HepG2 (cell line): Measurements from ENCODE around the gene TF. TPM values are rescaled to one million over a fixed set of nuclear protein-coding genes. Genes with fewer than 3 reads are reported as not detected.
A peak's percentile ranks its signal among the peaks of the same experiment; 100 is the strongest.

Experiments
- ARNT ChIP-seq: fragments of 450-650 bp; IDR thresholded peaks from 2 replicates; pipeline ENCODE4 v1.6.1; 2017
- ATAD3A ChIP-seq: sonication (generic); formaldehyde crosslinking; IDR thresholded peaks from 2 replicates; pipeline ENCODE4 v1.4.0; 2020; ENCODE audit warnings: missing genetic modification reagents
- CBFB ChIP-seq: sonication (generic); formaldehyde crosslinking; IDR thresholded peaks from 2 replicates; pipeline ENCODE4 v1.4.0; 2020; ENCODE audit warnings: missing genetic modification reagents
- CEBPG ChIP-seq: IDR thresholded peaks from 2 replicates; pipeline ENCODE4 v1.6.1; 2016
- CHD4 ChIP-seq: fragments of 200-600 bp; sonication (generic); IDR thresholded peaks from 2 replicates; pipeline ENCODE4 v1.7.0; 2017; ENCODE audit warnings: mild to moderate bottlenecking, low read length, borderline replicate concordance
- KDM5A ChIP-seq: fragments of 200-600 bp; sonication (generic); IDR thresholded peaks from 2 replicates; pipeline ENCODE4 v1.7.0; 2018; ENCODE audit warnings: antibody characterized with exemption, mild to moderate bottlenecking, low read length, borderline replicate concordance
- MZF1 ChIP-seq: sonication (generic); formaldehyde crosslinking; IDR thresholded peaks from 2 replicates; pipeline ENCODE4 v1.8.1; 2023; ENCODE audit warnings: mild to moderate bottlenecking, missing genetic modification reagents, borderline replicate concordance
- NCOA2 ChIP-seq: sonication (generic); formaldehyde crosslinking; IDR thresholded peaks from 2 replicates; pipeline ENCODE4 v1.8.0; 2022; ENCODE audit warnings: inconsistent platforms
- NCOA5 ChIP-seq: sonication (generic); formaldehyde crosslinking; IDR thresholded peaks from 2 replicates; pipeline ENCODE4 v1.4.0; 2020; ENCODE audit warnings: missing genetic modification reagents
- NFYB ChIP-seq: sonication (generic); formaldehyde crosslinking; IDR thresholded peaks from 2 replicates; pipeline ENCODE4 v1.4.0; 2020; ENCODE audit warnings: missing genetic modification reagents
- PAWR ChIP-seq: sonication (generic); formaldehyde crosslinking; IDR thresholded peaks from 2 replicates; pipeline ENCODE4 v1.4.0; 2020; ENCODE audit warnings: missing genetic modification reagents, mild to moderate bottlenecking, borderline replicate concordance
- REL ChIP-seq: sonication (generic); formaldehyde crosslinking; conservative IDR thresholded peaks from 2 replicates; pipeline ENCODE4 v1.8.0; 2022; ENCODE audit warnings: mild to moderate bottlenecking, missing genetic modification reagents, moderate library complexity
- SATB2 ChIP-seq: sonication (generic); formaldehyde crosslinking; IDR thresholded peaks from 2 replicates; pipeline ENCODE4 v1.5.0; 2020; ENCODE audit warnings: missing genetic modification reagents
- SIN3A ChIP-seq: IDR thresholded peaks from 2 replicates; pipeline ENCODE4 v1.6.1; 2011; ENCODE audit warnings: low read depth, mild to moderate bottlenecking, control low read depth, low read length, borderline replicate concordance
- ZBTB38 ChIP-seq: sonication (generic); formaldehyde crosslinking; IDR thresholded peaks from 2 replicates; pipeline ENCODE4 v1.5.1; 2020; ENCODE audit warnings: mild to moderate bottlenecking, missing genetic modification reagents
- ZNF484 ChIP-seq: sonication (generic); formaldehyde crosslinking; IDR thresholded peaks from 2 replicates; pipeline ENCODE4 v1.5.1; 2020; ENCODE audit warnings: mild to moderate bottlenecking, low read depth, missing genetic modification reagents, borderline replicate concordance
- ZNF792 ChIP-seq: IDR thresholded peaks from 2 replicates; pipeline ENCODE4 v1.6.1; 2016
- polyA plus RNA-seq, 8 experiments: library from polyadenylated mRNA; depleted of rRNA in 3 of 8; stranded (reverse) in 7 of 8; unstranded in 1 of 8; fragments of >200 nt; fragmentation: Illumina TruSeq in 4 of 8; extraction: Trizol in 4 of 8; gene quantifications; 2 replicates each; pipeline versions ENCODE4 v1.2.1 to v1.2.3, GENCODE V29; 2011 to 2016; ENCODE audit warnings: low read depth in 4 of 8, missing spikeins in 1 of 8, mixed read lengths in 1 of 8; ENCODE audit not compliant: insufficient read depth in 1 of 8
- total RNA-seq, 5 experiments: library from RNA; depleted of rRNA; stranded (reverse); fragments of >200 nt; fragmentation: Illumina TruSeq; extraction: Trizol; gene quantifications; 2 replicates each; pipeline ENCODE4 v1.2.3, GENCODE V29; 2016; ENCODE audit warnings: low read depth in 1 of 5
- TF ChIP-seq, protein P1 (sequence below): sonication (generic); formaldehyde crosslinking; IDR thresholded peaks from 2 replicates; pipeline ENCODE4 v1.4.0; 2020; ENCODE audit warnings: missing genetic modification reagents
- TF ChIP-seq, protein P2 (sequence below): sonication (generic); formaldehyde crosslinking; IDR thresholded peaks from 2 replicates; pipeline ENCODE4 v1.5.0; 2020; ENCODE audit warnings: mild to moderate bottlenecking, low read depth, missing genetic modification reagents, borderline replicate concordance
- TF ChIP-seq, protein P3 (sequence below): sonication (generic); formaldehyde crosslinking; IDR thresholded peaks from 2 replicates; pipeline ENCODE4 v1.5.0; 2020; ENCODE audit warnings: missing genetic modification reagents, mild to moderate bottlenecking, borderline replicate concordance
- TF ChIP-seq, protein P4 (sequence below): sonication (generic); formaldehyde crosslinking; IDR thresholded peaks from 2 replicates; pipeline ENCODE4 v1.5.1; 2020; ENCODE audit warnings: missing genetic modification reagents, mild to moderate bottlenecking, borderline replicate concordance

TF gene
- total and polyA plus RNA-seq, 2 of the 13 experiments (the other 11 are each of a cell fraction or from before 2014, with no cell fraction given), result 10,074 to 11,821 TPM

DNA sequence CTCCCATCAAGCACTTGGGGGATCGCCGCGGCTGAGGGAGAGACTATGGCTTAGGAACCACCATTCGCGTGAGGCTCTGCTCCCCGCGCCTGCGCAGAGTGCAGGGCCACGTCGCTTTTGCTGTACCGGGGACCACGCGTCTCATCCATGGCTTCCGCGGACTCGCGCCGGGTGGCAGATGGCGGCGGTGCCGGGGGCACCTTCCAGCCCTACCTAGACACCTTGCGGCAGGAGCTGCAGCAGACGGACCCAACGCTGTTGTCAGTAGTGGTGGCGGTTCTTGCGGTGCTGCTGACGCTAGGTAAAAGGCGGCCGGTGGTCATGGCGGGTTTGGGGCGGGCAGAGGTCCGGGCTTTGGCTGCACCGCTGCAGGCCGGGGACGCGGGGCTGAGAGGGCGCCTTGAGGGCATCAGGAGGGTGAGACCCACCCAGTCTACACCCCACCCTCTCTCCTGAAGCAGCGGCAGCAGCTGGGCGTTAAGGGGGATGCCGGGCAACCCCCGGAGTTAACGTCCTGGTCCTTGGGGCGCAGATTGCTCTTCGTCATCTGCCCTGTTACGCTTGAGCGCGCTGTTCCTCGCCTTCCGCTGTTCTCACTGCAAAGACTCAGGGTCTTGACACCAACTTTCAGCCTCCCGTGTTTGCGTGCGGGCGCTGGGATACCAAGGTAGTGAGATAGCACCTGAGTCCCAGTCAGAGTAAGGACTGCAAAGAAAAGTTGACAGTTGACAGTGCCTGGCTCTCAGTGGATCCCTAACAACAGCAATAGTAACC lies 59.7 kb downstream of the TF start, which contains the start of gene SRPRB (continued):
- TF ChIP-seq ZNF792, result no peak
- TF ChIP-seq, protein P1, sequence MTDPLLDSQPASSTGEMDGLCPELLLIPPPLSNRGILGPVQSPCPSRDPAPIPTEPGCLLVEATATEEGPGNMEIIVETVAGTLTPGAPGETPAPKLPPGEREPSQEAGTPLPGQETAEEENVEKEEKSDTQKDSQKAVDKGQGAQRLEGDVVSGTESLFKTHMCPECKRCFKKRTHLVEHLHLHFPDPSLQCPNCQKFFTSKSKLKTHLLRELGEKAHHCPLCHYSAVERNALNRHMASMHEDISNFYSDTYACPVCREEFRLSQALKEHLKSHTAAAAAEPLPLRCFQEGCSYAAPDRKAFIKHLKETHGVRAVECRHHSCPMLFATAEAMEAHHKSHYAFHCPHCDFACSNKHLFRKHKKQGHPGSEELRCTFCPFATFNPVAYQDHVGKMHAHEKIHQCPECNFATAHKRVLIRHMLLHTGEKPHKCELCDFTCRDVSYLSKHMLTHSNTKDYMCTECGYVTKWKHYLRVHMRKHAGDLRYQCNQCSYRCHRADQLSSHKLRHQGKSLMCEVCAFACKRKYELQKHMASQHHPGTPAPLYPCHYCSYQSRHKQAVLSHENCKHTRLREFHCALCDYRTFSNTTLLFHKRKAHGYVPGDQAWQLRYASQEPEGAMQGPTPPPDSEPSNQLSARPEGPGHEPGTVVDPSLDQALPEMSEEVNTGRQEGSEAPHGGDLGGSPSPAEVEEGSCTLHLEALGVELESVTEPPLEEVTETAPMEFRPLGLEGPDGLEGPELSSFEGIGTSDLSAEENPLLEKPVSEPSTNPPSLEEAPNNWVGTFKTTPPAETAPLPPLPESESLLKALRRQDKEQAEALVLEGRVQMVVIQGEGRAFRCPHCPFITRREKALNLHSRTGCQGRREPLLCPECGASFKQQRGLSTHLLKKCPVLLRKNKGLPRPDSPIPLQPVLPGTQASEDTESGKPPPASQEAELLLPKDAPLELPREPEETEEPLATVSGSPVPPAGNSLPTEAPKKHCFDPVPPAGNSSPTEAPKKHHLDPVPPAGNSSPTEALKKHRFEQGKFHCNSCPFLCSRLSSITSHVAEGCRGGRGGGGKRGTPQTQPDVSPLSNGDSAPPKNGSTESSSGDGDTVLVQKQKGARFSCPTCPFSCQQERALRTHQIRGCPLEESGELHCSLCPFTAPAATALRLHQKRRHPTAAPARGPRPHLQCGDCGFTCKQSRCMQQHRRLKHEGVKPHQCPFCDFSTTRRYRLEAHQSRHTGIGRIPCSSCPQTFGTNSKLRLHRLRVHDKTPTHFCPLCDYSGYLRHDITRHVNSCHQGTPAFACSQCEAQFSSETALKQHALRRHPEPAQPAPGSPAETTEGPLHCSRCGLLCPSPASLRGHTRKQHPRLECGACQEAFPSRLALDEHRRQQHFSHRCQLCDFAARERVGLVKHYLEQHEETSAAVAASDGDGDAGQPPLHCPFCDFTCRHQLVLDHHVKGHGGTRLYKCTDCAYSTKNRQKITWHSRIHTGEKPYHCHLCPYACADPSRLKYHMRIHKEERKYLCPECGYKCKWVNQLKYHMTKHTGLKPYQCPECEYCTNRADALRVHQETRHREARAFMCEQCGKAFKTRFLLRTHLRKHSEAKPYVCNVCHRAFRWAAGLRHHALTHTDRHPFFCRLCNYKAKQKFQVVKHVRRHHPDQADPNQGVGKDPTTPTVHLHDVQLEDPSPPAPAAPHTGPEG, result peak; percentile 53; the same call in 1 of the 2 replicates
- TF ChIP-seq, protein P2, sequence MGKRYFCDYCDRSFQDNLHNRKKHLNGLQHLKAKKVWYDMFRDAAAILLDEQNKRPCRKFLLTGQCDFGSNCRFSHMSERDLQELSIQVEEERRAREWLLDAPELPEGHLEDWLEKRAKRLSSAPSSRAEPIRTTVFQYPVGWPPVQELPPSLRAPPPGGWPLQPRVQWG (CRISPR knock-in tag), result no peak
- peak; percentile 60; the same call in 1 of the 2 replicates for TF ChIP-seq KDM5A
- TF ChIP-seq CEBPG (CRISPR knock-in tag), result no peak
- TF ChIP-seq, protein P3, sequence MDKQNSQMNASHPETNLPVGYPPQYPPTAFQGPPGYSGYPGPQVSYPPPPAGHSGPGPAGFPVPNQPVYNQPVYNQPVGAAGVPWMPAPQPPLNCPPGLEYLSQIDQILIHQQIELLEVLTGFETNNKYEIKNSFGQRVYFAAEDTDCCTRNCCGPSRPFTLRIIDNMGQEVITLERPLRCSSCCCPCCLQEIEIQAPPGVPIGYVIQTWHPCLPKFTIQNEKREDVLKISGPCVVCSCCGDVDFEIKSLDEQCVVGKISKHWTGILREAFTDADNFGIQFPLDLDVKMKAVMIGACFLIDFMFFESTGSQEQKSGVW (CRISPR knock-in tag), result no peak
- TF ChIP-seq PAWR (CRISPR knock-in tag), result no peak
- peak; percentile 80 for TF ChIP-seq NFYB (CRISPR knock-in tag)
- TF ChIP-seq, protein P4, sequence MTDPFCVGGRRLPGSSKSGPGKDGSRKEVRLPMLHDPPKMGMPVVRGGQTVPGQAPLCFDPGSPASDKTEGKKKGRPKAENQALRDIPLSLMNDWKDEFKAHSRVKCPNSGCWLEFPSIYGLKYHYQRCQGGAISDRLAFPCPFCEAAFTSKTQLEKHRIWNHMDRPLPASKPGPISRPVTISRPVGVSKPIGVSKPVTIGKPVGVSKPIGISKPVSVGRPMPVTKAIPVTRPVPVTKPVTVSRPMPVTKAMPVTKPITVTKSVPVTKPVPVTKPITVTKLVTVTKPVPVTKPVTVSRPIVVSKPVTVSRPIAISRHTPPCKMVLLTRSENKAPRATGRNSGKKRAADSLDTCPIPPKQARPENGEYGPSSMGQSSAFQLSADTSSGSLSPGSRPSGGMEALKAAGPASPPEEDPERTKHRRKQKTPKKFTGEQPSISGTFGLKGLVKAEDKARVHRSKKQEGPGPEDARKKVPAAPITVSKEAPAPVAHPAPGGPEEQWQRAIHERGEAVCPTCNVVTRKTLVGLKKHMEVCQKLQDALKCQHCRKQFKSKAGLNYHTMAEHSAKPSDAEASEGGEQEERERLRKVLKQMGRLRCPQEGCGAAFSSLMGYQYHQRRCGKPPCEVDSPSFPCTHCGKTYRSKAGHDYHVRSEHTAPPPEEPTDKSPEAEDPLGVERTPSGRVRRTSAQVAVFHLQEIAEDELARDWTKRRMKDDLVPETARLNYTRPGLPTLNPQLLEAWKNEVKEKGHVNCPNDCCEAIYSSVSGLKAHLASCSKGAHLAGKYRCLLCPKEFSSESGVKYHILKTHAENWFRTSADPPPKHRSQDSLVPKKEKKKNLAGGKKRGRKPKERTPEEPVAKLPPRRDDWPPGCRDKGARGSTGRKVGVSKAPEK (CRISPR knock-in tag), result no peak
- TF ChIP-seq NCOA2 (CRISPR knock-in tag), result peak; percentile 31; the same call in 1 of the 2 replicates
- TF ChIP-seq MZF1 (CRISPR knock-in tag), result no peak
- no peak for TF ChIP-seq SATB2 (CRISPR knock-in tag)
- 0 out of 2 replicates have a peak, but pooled peaks have one; percentile 33 for TF ChIP-seq ZBTB38
- TF ChIP-seq REL, result no peak; the same call in 1 of the 2 replicates
- no peak for TF ChIP-seq ATAD3A (CRISPR knock-in tag)
- TF ChIP-seq NCOA5, result no peak
- peak; percentile 61; the same call in 1 of the 2 replicates for TF ChIP-seq SIN3A
- TF ChIP-seq ZNF484 (CRISPR knock-in tag), result no peak
- no peak for TF ChIP-seq CHD4
- no peak for TF ChIP-seq CBFB
- TF ChIP-seq ARNT, result no peak
